Neural cell (in vitro differentiated cells): Measurements from ENCODE around the gene COG5. TPM values are rescaled to one million over a fixed set of nuclear protein-coding genes. Genes with fewer than 3 reads are reported as not detected.

Experiments used
- H2AFZ ChIP-seq: fragments of 200-600, 300-800 bp; sonication (generic), shearing (Covaris generic); 2 replicates; pipeline ENCODE4 v1.6.0; 2014; ENCODE audit warnings: low read depth, mild to moderate bottlenecking, antibody characterized with exemption, low read length, moderate library complexity
- H3F3A ChIP-seq: fragments of 200-600 bp; shearing (Covaris generic); 2 replicates; pipeline ENCODE4 v1.6.1; 2016; ENCODE audit warnings: mild to moderate bottlenecking, moderate library complexity, mixed read lengths, antibody characterized with exemption, low read length; ENCODE audit not compliant: insufficient read depth, poor library complexity, severe bottlenecking
- H3K27ac ChIP-seq: fragments of 200-600, 300-800 bp; sonication (generic), shearing (Covaris generic); 2 replicates; pipeline ENCODE4 v1.5.1; 2014; ENCODE audit warnings: mild to moderate bottlenecking, low read length, moderate library complexity
- H3K27me3 ChIP-seq: fragments of 300-800, 200-600 bp; sonication (generic), shearing (Covaris generic); 2 replicates; pipeline ENCODE4 v1.6.0; 2014; ENCODE audit warnings: mild to moderate bottlenecking, low read depth, low read length, moderate library complexity; ENCODE audit not compliant: insufficient read depth
- H3K36me3 ChIP-seq: fragments of 300-800, 200-600 bp; sonication (generic), shearing (Covaris generic); 2 replicates; pipeline ENCODE4 v1.5.1; 2014; ENCODE audit warnings: mild to moderate bottlenecking, antibody characterized with exemption, low read length, moderate library complexity; ENCODE audit not compliant: insufficient read depth
- H3K4me2 ChIP-seq: fragments of 300-800, 200-600 bp; sonication (generic), shearing (Covaris generic); 2 replicates; pipeline ENCODE4 v1.6.0; 2014; ENCODE audit warnings: mild to moderate bottlenecking, low read length
- H3K4me3 ChIP-seq: fragments of 300-800, 200-600 bp; sonication (generic), shearing (Covaris generic); 2 replicates; pipeline ENCODE4 v1.5.1; 2014; ENCODE audit warnings: mild to moderate bottlenecking, low read length, moderate library complexity
- H3K79me2 ChIP-seq: fragments of 200-600 bp; shearing (Covaris generic); replicated peaks from 2 replicates; pipeline ENCODE4 v1.6.0; 2014; ENCODE audit warnings: mild to moderate bottlenecking, low read length, moderate library complexity; ENCODE audit not compliant: insufficient read depth
- H3K9ac ChIP-seq: fragments of 300-800, 200-600 bp; sonication (generic), shearing (Covaris generic); 2 replicates; pipeline ENCODE4 v1.6.1; 2016; ENCODE audit warnings: mild to moderate bottlenecking, low read length, mixed read lengths
- H3K9me2 ChIP-seq: fragments of 200-600 bp; shearing (Covaris generic); 2 replicates; pipeline ENCODE4 v1.6.1; 2016; ENCODE audit warnings: mild to moderate bottlenecking, low read length, mixed read lengths; ENCODE audit not compliant: insufficient read depth
- H3K9me3 ChIP-seq: fragments of 200-600, 300-800 bp; sonication (generic), shearing (Covaris generic); 2 replicates; pipeline ENCODE4 v1.6.1; 2016; ENCODE audit warnings: mild to moderate bottlenecking, mixed run types, low read length, moderate library complexity, mixed read lengths
- H4K20me1 ChIP-seq: fragments of 200-600 bp; shearing (Covaris generic); 2 replicates; pipeline ENCODE4 v1.6.1; 2016; ENCODE audit warnings: mild to moderate bottlenecking, mixed run types; ENCODE audit not compliant: insufficient read depth
- CTCF ChIP-seq: fragments of 450-650 bp; IDR thresholded peaks from 2 replicates; pipeline ENCODE4 v1.5.1; 2014; ENCODE audit warnings: antibody characterized with exemption, mild to moderate bottlenecking, moderate library complexity; ENCODE audit not compliant: poor library complexity, severe bottlenecking
- EP300 ChIP-seq: fragments of 450-650 bp; conservative IDR thresholded peaks from 2 replicates; pipeline ENCODE4 v1.6.1; 2014; ENCODE audit warnings: antibody characterized with exemption, mild to moderate bottlenecking, moderate library complexity; ENCODE audit not compliant: poor library complexity, severe bottlenecking
- EZH2 ChIP-seq: fragments of 200-600, 300-800 bp; shearing (Covaris generic), sonication (generic); IDR thresholded peaks from 2 replicates; pipeline ENCODE4 v1.6.1; 2014; ENCODE audit warnings: antibody characterized with exemption, low read length, borderline replicate concordance, mild to moderate bottlenecking; ENCODE audit not compliant: insufficient read depth, poor library complexity, severe bottlenecking
- MXI1 ChIP-seq: fragments of 450-650 bp; conservative IDR thresholded peaks from 2 replicates; pipeline ENCODE4 v1.6.1; 2014; ENCODE audit warnings: antibody characterized with exemption, mild to moderate bottlenecking; ENCODE audit not compliant: poor library complexity, severe bottlenecking
- POLR2AphosphoS5 ChIP-seq: IDR thresholded peaks from 2 replicates; pipeline ENCODE4 v1.6.1; 2012
- RAD21 ChIP-seq: fragments of 450-650 bp; conservative IDR thresholded peaks from 2 replicates; pipeline ENCODE4 v1.6.1; 2014; ENCODE audit warnings: antibody characterized with exemption, mild to moderate bottlenecking, moderate library complexity
- REST ChIP-seq: IDR thresholded peaks from 2 replicates; pipeline ENCODE4 v1.6.1; 2012; ENCODE audit warnings: borderline replicate concordance
- SMC3 ChIP-seq: fragments of 450-650 bp; conservative IDR thresholded peaks from 2 replicates; pipeline ENCODE4 v1.6.1; 2014; ENCODE audit warnings: antibody characterized with exemption, mild to moderate bottlenecking, moderate library complexity; ENCODE audit not compliant: poor library complexity
- TAF1 ChIP-seq: IDR thresholded peaks from 2 replicates; pipeline ENCODE4 v1.6.1; 2012; ENCODE audit warnings: low read depth
- polyA plus RNA-seq: library from polyadenylated mRNA; depleted of rRNA; stranded (reverse); fragments of >200 nt; gene quantifications from 2 replicates; pipeline ENCODE4 v1.2.3, GENCODE V29; 2014

COG5 gene
- polyA plus RNA-seq, 1 donor from 2014 or later: 13.3 TPM

- H3K9me2 ChIP-seq: no peaks in the 10 kb centered on the region
Measured at GRCh38 chr7:107318523-107319160, 245.1 kb downstream of the COG5 start.

GRCh38 chr7:107315716-107316220 is 248.0 kb downstream of the COG5 start:
- no peaks in the 10 kb centered on the region for H3K9me3 ChIP-seq
- H3K9me2 ChIP-seq: no peaks in the 10 kb centered on the region
- no peak overlapping the region for H3K4me3 ChIP-seq
- no peaks in the 10 kb centered on the region for H3K27me3 ChIP-seq
- H3K36me3 ChIP-seq: no peaks in the 10 kb centered on the region
- H2AFZ ChIP-seq: no peak overlapping the region
- no peak overlapping the region for H3K9ac ChIP-seq
- no peaks in the 10 kb centered on the region for H4K20me1 ChIP-seq
- no peaks in the 10 kb centered on the region for H3K79me2 ChIP-seq
- no peak overlapping the region for H3K27ac ChIP-seq
- H3K4me2 ChIP-seq: no peak overlapping the region
- no peaks in the 10 kb centered on the region for H3F3A ChIP-seq
- TF ChIP-seq EZH2: no peak
- TF ChIP-seq POLR2AphosphoS5: no peak
- no peak for TF ChIP-seq RAD21
- no peak for TF ChIP-seq CTCF
- no peak for TF ChIP-seq EP300

More at GRCh38 chr7:107318523-107319160, 245.1 kb downstream of the COG5 start:
- Histone ChIP-seq H3K9me3 (no peaks in the 10 kb centered on the region), H3K36me3 (no peaks in the 10 kb centered on the region), H2AFZ (no peak overlapping the region), H3K4me3 (no peak overlapping the region), H3K9ac (no peak overlapping the region), H3K27ac (no peak overlapping the region), H3K4me2 (no peak overlapping the region), H3K27me3 (no peaks in the 10 kb centered on the region), H3K79me2 (no peaks in the 10 kb centered on the region), H3F3A (no peaks in the 10 kb centered on the region), H4K20me1 (no peaks in the 10 kb centered on the region)
- TF ChIP-seq RAD21: no peak
- TF ChIP-seq EZH2: no peak
- no peak for TF ChIP-seq CTCF
- no peak for TF ChIP-seq SMC3
- TF ChIP-seq TAF1: no peak
- TF ChIP-seq EP300: no peak
- TF ChIP-seq REST: no peak
- TF ChIP-seq POLR2AphosphoS5: no peak
- no peak for TF ChIP-seq MXI1
